GM06990 (cell line): ENCODE measurements around the gene RAB3GAP1.

ENCODE experiments used
- DNase-seq: peaks from one replicate; pipeline ENCODE4 v3.0.0-alpha.2; 2011; ENCODE audit not compliant: insufficient read length; ENCODE audit errors: extremely low read depth
- H3K27me3 ChIP-seq: replicated peaks from 2 replicates; pipeline ENCODE4 v1.6.0; 2011; ENCODE audit warnings: low read length; ENCODE audit not compliant: control insufficient read depth, insufficient read depth
- H3K36me3 ChIP-seq: 2 replicates; pipeline ENCODE4 v1.5.1; 2011; ENCODE audit warnings: low read length; ENCODE audit not compliant: control insufficient read depth, insufficient read depth
- H3K4me3 ChIP-seq: replicated peaks from 2 replicates; pipeline ENCODE4 v1.5.1; 2011; ENCODE audit warnings: low read depth, mild to moderate bottlenecking, control low read depth, low read length
- TF ChIP-seq, protein P1 (sequence below): IDR thresholded peaks from 2 replicates; pipeline ENCODE4 v1.5.1; 2011; ENCODE audit warnings: low read length, control low read depth, mild to moderate bottlenecking, inconsistent platforms; ENCODE audit not compliant: insufficient read depth, poor library complexity, severe bottlenecking

RAB3GAP1 gene

DNA sequence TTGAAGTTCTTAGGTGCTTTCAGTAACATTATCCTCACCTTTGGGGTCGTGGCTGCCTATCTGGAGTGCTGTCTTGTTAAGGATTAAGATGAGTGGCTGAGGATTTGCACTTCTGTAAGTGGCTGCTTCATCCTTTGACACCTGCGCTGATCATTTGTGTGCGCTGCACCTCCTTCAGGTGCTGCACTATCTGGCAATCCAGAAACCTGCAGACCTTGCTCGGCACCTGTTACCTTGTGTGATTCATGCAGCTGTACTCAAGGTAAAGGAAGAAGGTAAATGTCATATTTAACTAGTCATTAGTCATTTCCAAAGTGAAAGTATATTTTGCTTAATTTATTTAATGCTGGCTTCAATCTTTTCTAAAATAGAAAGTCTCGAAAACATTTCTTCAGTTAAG is 110.3 kb downstream of the RAB3GAP1 start:
- TF ChIP-seq, protein P1, sequence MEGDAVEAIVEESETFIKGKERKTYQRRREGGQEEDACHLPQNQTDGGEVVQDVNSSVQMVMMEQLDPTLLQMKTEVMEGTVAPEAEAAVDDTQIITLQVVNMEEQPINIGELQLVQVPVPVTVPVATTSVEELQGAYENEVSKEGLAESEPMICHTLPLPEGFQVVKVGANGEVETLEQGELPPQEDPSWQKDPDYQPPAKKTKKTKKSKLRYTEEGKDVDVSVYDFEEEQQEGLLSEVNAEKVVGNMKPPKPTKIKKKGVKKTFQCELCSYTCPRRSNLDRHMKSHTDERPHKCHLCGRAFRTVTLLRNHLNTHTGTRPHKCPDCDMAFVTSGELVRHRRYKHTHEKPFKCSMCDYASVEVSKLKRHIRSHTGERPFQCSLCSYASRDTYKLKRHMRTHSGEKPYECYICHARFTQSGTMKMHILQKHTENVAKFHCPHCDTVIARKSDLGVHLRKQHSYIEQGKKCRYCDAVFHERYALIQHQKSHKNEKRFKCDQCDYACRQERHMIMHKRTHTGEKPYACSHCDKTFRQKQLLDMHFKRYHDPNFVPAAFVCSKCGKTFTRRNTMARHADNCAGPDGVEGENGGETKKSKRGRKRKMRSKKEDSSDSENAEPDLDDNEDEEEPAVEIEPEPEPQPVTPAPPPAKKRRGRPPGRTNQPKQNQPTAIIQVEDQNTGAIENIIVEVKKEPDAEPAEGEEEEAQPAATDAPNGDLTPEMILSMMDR = no peak
- no peaks in the 10 kb centered on the region for H3K27me3 ChIP-seq
- H3K4me3 ChIP-seq = no peak overlapping the region
- DNase-seq = no peak
- peaks cover 6% of the 10 kb centered on the region for H3K36me3 ChIP-seq

DNA sequence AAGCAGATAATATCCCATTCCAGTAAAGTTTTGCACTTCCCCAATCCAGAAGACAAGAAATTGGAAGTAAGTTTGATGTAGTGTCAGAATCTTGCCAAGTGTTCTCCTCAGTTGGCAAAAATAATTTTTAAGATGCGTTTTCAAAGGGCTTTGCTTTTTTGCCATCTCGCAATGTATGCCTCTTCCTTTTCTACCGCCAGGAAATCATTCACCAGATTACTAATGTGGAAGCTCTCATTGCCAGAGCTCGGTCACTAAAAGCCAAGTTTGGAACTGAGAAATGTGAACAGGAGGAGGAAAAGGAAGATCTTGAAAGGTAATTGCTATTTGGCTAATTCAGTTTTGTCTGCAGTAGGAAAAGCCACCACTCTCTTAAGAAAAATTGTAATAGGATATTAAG is 110.7 kb downstream of the RAB3GAP1 start:
- peaks cover 6% of the 10 kb centered on the region for H3K36me3 ChIP-seq
- H3K27me3 ChIP-seq = no peaks in the 10 kb centered on the region
- no peak overlapping the region for H3K4me3 ChIP-seq
- TF ChIP-seq, protein P1 = no peak
- no peak for DNase-seq

- TF ChIP-seq, protein P1 = no peak
- peaks cover 6% of the 10 kb centered on the region for H3K36me3 ChIP-seq
Measured at GRCh38 chr2:135163306-135163705, 111.2 kb downstream of the RAB3GAP1 start.

DNA sequence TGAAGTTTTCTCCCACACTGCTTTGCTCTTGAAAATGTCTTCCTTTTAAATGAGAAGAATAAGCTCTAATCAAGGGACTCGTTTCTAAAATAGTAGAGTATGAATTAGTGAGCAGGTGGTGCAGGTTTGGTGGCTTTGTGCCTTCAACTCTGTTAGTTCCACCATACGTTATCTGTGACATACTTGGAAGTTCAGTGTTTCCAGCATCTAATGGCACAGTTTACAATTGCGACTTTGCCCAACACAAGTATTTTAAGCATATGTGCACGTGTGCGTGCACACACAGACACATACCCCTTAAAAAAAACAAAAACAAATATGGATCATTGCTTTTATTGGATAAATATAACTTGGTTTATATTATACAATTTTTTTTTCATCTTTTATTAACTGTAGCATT is 111.8 kb downstream of the RAB3GAP1 start:
- Histone ChIP-seq H3K4me3 (no peak overlapping the region), H3K27me3 (no peaks in the 10 kb centered on the region), H3K36me3 (peaks cover 9% of the 10 kb centered on the region)
- DNase-seq = no peak
- TF ChIP-seq, protein P1 = no peak

More at GRCh38 chr2:135163306-135163705, 111.2 kb downstream of the RAB3GAP1 start:
- Histone ChIP-seq H3K27me3 (no peaks in the 10 kb centered on the region), H3K4me3 (no peak overlapping the region)
- DNase-seq = no peak

DNA sequence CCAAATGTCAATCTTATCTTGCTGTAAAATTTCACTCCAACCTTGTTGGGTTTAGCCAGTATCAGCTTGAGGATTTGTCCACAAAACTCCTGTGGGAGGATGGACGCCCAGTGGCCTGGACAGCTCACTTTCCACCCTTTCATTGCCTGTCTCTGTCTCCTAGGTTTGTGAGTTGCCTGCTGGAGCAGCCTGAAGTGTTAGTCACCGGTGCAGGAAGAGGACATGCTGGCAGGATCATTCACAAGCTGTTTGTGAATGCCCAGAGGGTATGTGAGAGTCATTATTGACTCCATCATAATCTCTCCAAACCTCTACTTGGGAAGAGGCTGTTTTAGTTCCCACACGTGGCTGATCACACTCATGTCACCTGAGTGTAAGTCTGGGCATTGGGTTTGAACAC is 112.3 kb downstream of the RAB3GAP1 start:
- no peak overlapping the region for H3K4me3 ChIP-seq
- H3K27me3 ChIP-seq = no peaks in the 10 kb centered on the region
- peaks cover 9% of the 10 kb centered on the region for H3K36me3 ChIP-seq
- no peak for DNase-seq
- TF ChIP-seq, protein P1 = no peak

- H3K4me3 ChIP-seq = no peak overlapping the region
- no peaks in the 10 kb centered on the region for H3K27me3 ChIP-seq
- peaks cover 15% of the 10 kb centered on the region for H3K36me3 ChIP-seq
- TF ChIP-seq, protein P1 = no peak
- DNase-seq = no peak
Measured at GRCh38 chr2:135167273-135167672, 115.2 kb downstream of the RAB3GAP1 start.
